Skeletal muscle cell (primary cell): ENCODE results near the gene LILRB3.
"Not testable (repeated sequence)": the region's sequence is repeated elsewhere in the genome, so short reads cannot be mapped to it uniquely, and the experiment has no call there.

Experiments used
- DNase-seq: peaks from one replicate; pipeline ENCODE4 v3.0.0-alpha.2; 2010; ENCODE audit warnings: low read depth
- H3K4me3 ChIP-seq: 2 replicates; pipeline ENCODE4 v1.5.1; 2011; ENCODE audit warnings: low read depth, mild to moderate bottlenecking, control low read depth, low read length, moderate library complexity

LILRB3 gene

GRCh38 chr19:54222474-54223276 lies at the start of gene LILRB3:
LILRB3 (minus strand) TSS chr19:54223007; CDS start chr19:54222976, 31 bp downstream.
- not testable (repeated sequence) for DNase-seq, H3K4me3 ChIP-seq

DNA sequence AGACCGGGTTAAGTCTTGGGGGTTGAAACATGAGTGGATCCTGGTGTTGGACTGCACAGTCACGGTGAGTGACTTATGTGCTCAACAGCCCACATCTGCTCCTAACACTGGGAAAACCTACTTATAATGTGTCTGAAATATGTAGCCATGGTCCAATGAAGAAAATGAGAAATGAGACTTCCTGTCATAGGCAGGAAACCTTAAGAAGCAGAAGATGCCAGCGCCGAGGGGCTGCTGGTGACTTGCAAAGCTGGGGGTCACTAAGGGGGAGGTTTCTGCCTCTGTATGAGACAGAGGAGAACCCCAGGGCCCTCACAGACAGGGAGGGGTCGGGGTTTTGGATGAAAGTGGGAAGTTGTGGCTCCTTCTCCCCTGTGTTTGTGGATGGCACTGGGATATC lies 49.4 kb upstream of the LILRB3 start:
- not testable (repeated sequence) for DNase-seq, H3K4me3 ChIP-seq

GRCh38 chr19:54271587-54271986 lies 48.8 kb upstream of the LILRB3 start:
- not testable (repeated sequence) for DNase-seq, H3K4me3 ChIP-seq

GRCh38 chr19:54271106-54271505 lies 48.3 kb upstream of the LILRB3 start:
- H3K4me3 ChIP-seq, result no peak overlapping the region
- DNase-seq, result no peak

DNA sequence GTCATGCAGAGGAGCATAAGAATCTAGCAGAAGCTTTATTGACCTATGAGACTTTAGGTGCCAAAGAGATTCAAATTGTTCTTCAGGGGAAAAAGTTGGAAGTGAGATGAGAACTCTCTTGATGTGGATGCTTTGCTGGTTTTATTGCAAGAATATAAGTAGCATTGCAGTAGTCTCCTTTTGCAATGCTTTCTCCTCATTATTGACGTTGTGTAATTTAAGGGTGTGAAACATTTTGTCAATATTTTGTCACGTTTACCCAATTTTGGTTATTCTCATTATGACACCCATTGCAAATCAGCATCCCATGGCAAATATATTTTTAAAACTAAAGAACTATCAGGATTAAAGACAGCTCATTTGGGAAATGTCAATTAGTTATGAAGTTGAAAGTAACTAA lies 46.1 kb upstream of the LILRB3 start:
- H3K4me3 ChIP-seq, result no peak overlapping the region
- no peak for DNase-seq

GRCh38 chr19:54266133-54266532 lies 43.3 kb upstream of the LILRB3 start:
- DNase-seq, result peak; percentile 3
- H3K4me3 ChIP-seq, result no peak overlapping the region

DNA sequence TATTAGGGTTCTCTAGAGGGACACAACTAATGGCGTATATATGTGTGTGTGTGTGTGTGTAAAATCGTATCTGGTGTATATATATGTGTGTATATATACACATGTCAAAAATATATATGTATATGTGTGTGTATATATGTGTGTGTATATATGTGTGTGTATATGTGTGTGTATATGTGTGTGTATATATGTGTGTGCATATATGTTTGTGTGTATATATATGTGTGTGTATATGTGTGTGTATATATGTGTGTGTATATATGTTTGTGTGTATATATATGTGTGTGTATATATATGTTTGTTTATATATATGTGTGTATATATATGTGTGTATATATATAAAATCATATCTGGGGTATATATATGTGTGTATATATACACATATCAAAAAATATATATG lies 39.7 kb upstream of the LILRB3 start:
- no peak for DNase-seq
- no peak overlapping the region for H3K4me3 ChIP-seq

GRCh38 chr19:54262066-54262465 lies 39.3 kb upstream of the LILRB3 start:
- H3K4me3 ChIP-seq, result no peak overlapping the region
- no peak for DNase-seq

DNA sequence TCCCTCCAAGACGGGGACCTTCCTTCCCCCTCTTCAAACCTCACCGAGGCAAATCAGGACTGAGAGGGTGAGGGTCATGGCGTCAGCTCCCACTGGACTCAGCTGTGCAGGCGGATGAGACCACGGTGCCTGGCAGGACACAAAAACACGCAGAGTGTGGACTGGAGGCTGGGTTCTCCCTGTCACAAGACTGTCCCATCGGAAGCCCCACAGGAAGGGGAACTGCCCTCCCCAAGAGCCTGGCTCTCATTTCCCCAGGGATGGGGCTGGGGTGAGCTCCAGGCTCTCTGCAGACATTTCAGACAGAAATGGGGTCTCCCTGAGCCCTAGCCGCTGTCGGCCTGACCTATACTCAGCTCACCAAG lies 34.3 kb upstream of the LILRB3 start, which contains the start of gene LILRB5:
Gene LILRB5 (minus strand): TSS at position 158 of the 365 bp plus-strand sequence. CDS start 80 bp downstream, at position 78.
- no peak within 1 kb of the TSS for H3K4me3 ChIP-seq
- DNase-seq, result no peak

GRCh38 chr19:54256250-54257115 lies 33.7 kb upstream of the LILRB3 start:
- H3K4me3 ChIP-seq, result no peak overlapping the region
- no peak for DNase-seq

DNA sequence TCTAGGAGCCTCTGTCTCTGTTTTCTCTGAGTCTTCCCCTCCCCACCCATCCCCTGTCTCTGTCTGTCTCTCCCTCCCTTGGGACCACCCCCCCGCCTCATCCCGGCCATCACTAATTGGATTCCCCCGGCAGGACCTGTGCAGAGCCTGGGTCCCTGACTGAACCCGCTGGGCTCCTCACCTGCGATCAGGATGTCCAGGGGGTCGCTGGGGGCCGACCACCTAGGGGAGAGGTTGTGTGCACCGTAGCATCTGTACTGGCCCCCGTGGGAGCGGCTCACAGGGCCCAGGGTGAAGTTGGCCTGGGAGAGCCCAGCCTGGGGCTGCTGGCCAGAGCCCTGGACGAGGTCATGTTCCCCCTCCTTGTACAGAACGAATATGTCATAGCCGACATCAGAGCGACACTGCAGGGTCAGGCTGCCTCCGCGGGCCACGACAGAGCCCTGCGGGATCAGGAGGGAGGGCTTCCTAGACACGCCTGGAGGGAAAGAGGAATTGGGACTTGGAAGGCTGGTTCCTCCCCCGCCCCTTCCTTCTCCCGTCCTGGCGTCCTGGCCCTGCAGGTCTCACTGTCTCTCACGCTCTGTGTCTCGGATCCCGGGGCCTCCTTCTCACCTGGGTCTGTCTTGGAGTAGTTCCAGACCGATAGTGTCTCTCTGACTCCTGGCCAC lies 32.4 kb upstream of the LILRB3 start:
- no peak for DNase-seq
- no peak overlapping the region for H3K4me3 ChIP-seq

- H3K4me3 ChIP-seq, result no peak overlapping the region
- no peak for DNase-seq
These were observed 31.5 kb upstream of the LILRB3 start for GRCh38 chr19:54254195-54254906.

DNA sequence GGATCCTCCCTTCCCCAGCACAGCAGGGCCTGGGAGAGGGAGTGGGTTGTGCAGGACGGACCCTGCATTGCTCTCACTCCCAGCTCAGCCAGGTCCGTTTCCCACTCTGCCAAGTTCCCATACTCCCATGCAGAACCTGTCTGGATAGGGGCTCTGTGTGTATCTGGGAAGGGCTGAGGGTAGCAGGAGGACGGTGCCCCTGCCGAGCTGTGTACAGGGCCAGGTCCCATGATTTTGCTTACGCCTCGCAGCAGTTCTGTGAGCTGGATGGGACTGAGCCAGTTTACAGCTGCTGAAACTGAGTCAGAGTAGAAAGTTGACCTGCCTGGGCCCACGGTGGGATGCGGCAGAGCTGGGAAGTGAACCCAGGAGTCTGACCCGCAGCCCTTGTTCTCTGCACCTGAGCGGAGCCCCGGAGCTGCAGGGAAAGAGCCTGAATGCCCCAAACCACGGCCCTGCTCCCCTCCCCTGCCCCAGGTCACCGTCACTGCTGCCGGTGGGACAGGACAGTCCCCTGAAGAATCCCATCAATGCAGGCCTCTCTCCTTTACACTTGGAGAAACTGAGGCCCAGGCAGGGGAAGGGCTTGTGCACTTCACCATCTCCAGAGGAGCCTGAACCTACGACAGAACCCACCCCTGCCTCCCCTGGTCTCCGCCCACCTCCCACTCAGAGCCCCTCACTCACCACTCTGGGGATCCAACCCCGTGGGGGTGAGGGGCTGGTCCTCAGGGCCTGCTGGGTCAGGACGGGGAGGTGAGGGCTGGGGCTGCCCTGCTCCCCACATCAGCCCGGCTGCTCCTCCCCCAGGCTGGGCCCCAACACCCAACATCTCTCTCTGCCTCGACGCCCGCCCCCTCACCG lies 30.8 kb upstream of the LILRB3 start:
- H3K4me3 ChIP-seq, result no peak overlapping the region
- no peak for DNase-seq

- H3K4me3 ChIP-seq, result no peak overlapping the region
- no peak for DNase-seq
These were observed 30.0 kb upstream of the LILRB3 start for GRCh38 chr19:54252845-54253244.

DNA sequence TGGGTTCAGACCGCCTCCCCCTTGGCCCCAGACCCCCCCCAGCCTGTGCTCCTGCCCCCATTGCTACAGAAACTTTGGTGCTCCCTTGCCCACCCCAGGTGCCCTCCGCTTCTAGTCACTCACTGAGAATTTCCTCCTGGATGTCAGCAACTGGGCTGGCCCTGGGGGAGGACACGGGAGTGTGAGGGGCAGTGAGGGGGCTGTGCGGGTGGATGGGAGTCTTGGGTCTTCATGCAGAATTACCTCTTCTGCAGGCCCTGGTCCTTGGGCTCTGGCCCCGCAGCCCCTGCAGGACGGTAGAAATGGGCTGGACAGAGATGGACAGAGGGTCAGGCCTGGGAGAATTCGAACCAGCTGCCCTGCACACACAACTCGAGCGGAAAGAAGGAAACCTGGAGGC lies 29.4 kb upstream of the LILRB3 start:
- DNase-seq, result no peak
- no peak overlapping the region for H3K4me3 ChIP-seq

- peak; percentile 4 for DNase-seq
- no peak overlapping the region for H3K4me3 ChIP-seq
These were observed 25.3 kb upstream of the LILRB3 start for GRCh38 chr19:54248016-54248601.

GRCh38 chr19:54247106-54247930 lies 24.5 kb upstream of the LILRB3 start:
- DNase-seq, result no peak

More at GRCh38 chr19:54247106-54247930, 24.5 kb upstream of the LILRB3 start:
- no peak overlapping the region for H3K4me3 ChIP-seq
